ENCODE data around the gene STARD7.

The STARD7 gene

GRCh38 chr2:96218508-96219131, 10.0 kb upstream of the STARD7 start:
- H3K4me3 ChIP-seq (ENCODE audit: control insufficient read depth, low read depth, low read length) = no peak overlapping the region
- TF ChIP-seq, protein P1, sequence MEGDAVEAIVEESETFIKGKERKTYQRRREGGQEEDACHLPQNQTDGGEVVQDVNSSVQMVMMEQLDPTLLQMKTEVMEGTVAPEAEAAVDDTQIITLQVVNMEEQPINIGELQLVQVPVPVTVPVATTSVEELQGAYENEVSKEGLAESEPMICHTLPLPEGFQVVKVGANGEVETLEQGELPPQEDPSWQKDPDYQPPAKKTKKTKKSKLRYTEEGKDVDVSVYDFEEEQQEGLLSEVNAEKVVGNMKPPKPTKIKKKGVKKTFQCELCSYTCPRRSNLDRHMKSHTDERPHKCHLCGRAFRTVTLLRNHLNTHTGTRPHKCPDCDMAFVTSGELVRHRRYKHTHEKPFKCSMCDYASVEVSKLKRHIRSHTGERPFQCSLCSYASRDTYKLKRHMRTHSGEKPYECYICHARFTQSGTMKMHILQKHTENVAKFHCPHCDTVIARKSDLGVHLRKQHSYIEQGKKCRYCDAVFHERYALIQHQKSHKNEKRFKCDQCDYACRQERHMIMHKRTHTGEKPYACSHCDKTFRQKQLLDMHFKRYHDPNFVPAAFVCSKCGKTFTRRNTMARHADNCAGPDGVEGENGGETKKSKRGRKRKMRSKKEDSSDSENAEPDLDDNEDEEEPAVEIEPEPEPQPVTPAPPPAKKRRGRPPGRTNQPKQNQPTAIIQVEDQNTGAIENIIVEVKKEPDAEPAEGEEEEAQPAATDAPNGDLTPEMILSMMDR (conservative IDR thresholded peaks at IDR 0.05; ENCODE audit: control insufficient read depth, insufficient read depth, low read depth, low read length) = no peak
- no peak for DNase-seq (ENCODE audit: low read depth)

- TF ChIP-seq, protein P1 (conservative IDR thresholded peaks at IDR 0.05; ENCODE audit: control insufficient read depth, insufficient read depth, low read depth, low read length) = no peak
- no peak for DNase-seq (ENCODE audit: low read depth)
- H3K4me3 ChIP-seq (ENCODE audit: control insufficient read depth, low read depth, low read length) = no peak overlapping the region
Observed at GRCh38 chr2:96214554-96214953, 5.9 kb upstream of the STARD7 start.

DNA sequence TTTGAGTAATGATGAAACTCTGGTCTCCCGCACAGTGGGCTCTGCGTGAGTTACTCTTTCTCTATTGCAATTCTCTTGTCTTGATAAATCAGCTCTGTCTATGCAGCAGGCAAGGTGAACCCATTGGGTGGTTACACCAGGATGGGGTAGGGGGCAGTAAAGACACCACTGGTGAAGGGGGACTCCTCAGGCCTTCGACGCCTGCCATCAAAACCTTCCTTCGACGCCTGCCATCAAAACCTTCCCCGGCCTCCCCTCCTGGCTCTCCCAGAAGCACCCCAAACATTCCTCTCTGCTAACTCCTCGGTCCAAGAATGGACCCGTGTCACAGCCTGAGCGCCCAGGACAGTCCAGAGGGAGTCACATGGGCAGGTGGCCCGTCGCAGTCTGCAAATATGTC, 4.8 kb upstream of the STARD7 start:
- DNase-seq (ENCODE audit: low read depth) = no peak
- TF ChIP-seq, protein P1 (conservative IDR thresholded peaks at IDR 0.05; ENCODE audit: control insufficient read depth, insufficient read depth, low read depth, low read length) = no peak
- H3K4me3 ChIP-seq (ENCODE audit: control insufficient read depth, low read depth, low read length) = no peak overlapping the region

- no peak for DNase-seq (ENCODE audit: low read depth)
- H3K4me3 ChIP-seq (ENCODE audit: control insufficient read depth, low read depth, low read length) = no peak overlapping the region
- TF ChIP-seq, protein P1 (conservative IDR thresholded peaks at IDR 0.05; ENCODE audit: control insufficient read depth, insufficient read depth, low read depth, low read length) = no peak
Observed at GRCh38 chr2:96212339-96212738, 3.7 kb upstream of the STARD7 start.

DNA sequence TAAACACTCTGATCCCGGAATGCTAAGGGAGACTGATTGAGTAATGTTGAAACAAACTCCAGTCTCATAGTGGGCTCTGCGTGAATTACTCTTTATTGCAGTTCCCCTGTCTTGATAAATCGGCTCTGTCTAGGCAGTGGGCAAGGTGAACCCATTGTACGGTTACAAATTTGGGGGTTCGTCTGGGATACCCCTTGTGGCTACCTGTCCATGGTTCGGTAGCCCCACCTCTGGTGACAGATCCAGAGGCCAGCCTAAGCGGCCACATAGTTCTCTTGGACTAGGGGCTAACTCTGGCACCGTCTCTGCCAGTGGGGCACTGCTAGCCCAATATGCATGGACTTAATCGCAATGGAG, 1.1 kb upstream of the STARD7 start:
- peak overlapping the region; percentile 91 for H3K4me3 ChIP-seq (ENCODE audit: control insufficient read depth, low read depth, low read length)
- TF ChIP-seq, protein P1 (conservative IDR thresholded peaks at IDR 0.05; ENCODE audit: control insufficient read depth, insufficient read depth, low read depth, low read length) = no peak
- no peak for DNase-seq (ENCODE audit: low read depth)

DNA sequence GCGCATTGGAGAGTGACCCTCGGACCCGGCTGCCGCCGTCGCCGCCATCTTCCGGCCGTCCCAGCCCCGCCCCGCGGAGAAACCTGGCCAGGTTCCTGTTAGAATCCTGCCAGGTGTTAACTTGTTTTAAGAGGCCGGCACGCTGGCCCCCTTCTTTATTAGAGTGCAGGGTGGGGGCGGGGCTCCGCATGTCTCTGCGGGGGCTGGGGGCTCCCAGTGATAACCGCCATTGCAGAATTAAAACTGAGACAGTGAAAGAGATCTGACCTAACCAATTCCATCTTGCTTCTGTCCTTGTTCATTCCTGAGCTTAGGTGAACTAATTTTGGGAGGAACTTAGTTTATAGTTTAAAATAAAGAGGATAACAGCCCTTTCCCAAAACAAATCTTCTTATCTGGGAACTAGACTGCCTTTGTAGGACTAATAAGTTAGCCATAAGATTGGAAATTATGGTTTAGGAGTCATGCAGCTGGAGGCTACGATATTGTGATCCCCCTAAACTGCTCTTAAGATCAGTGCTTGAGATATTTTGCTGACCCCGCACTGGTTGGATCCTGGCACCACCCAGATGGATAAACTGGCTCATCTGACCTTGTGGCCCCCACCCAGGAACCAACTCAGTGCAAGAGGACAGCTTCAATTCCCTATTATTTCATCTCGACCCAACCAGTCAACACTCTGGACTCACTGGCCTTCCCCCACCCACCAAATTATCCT, 543 bp upstream of the STARD7 start:
- DNase-seq (ENCODE audit: low read depth) = no peak
- TF ChIP-seq, protein P1 (conservative IDR thresholded peaks at IDR 0.05; ENCODE audit: control insufficient read depth, insufficient read depth, low read depth, low read length) = no peak
- peak overlapping the region; percentile 91 for H3K4me3 ChIP-seq (ENCODE audit: control insufficient read depth, low read depth, low read length)
